Heart right ventricle (tissue), 16 donors: Measurements from ENCODE around the gene NELFCD. TPM values are rescaled to one million over a fixed set of nuclear protein-coding genes. Genes with fewer than 3 reads are reported as not detected.

Source experiments
- ATAC-seq, 8 donors: fragments of 200-7000 bp; cut with Tn5 transposase; one replicate each; pipeline ENCODE4 v1.9.1; 2020; ENCODE audit warnings: mild to moderate bottlenecking in 8 of 8, moderate library complexity in 8 of 8, moderate number of reproducible peaks in 1 of 8
- DNase-seq, 2 donors: peaks; one replicate each; pipeline ENCODE4 v3.0.0-alpha.2; 2020
- H3K27ac ChIP-seq, 10 donors: fragments of 200-600 bp; sonication (generic) in 2 of 10; one replicate each; pipeline versions ENCODE4 v1.5.0 to v1.8.0; 2020 to 2022; ENCODE audit warnings: mild to moderate bottlenecking in 3 of 10
- H3K27me3 ChIP-seq, 7 donors: fragments of 200-600 bp; one replicate each; pipeline ENCODE4 v1.8.0; 2021 to 2022; ENCODE audit warnings: mild to moderate bottlenecking in 2 of 7
- H3K36me3 ChIP-seq, 9 donors: fragments of 200-600 bp; sonication (generic) in 1 of 9; one replicate each; pipeline versions ENCODE4 v1.5.0 to v1.8.0; 2020 to 2022; ENCODE audit warnings: mild to moderate bottlenecking in 2 of 9
- H3K4me1 ChIP-seq, 9 donors: fragments of 200-600 bp; sonication (generic) in 1 of 9; one replicate each; pipeline versions ENCODE4 v1.5.0 to v1.8.0; 2020 to 2022; ENCODE audit warnings: mild to moderate bottlenecking in 4 of 9
- H3K4me3 ChIP-seq, 10 donors: fragments of 200-600 bp; sonication (generic) in 2 of 10; one replicate each; pipeline versions ENCODE4 v1.5.0 to v1.8.0; 2020 to 2022; ENCODE audit warnings: mild to moderate bottlenecking in 7 of 10, moderate library complexity in 2 of 10
- H3K9me3 ChIP-seq, 11 donors: fragments of 200-600 bp in 10 of 11; sonication (generic) in 2 of 11; one replicate each; pipeline versions ENCODE4 v1.5.0 to v1.8.0; 2013 to 2022; ENCODE audit warnings: mild to moderate bottlenecking in 2 of 11, control low read depth in 1 of 11, moderate library complexity in 1 of 11
- WGBS, 2 donors: extraction: QIAGEN DNeasy Blood & Tissue Kit; methylation state at CpG; one replicate each; pipeline ENCODE4 v1.1.7; 2013; ENCODE audit warnings: inconsistent platforms in 1 of 2; 5-methylcytosine and 5-hydroxymethylcytosine counted together
- intact Hi-C, 10 donors: fragments of 100-400 bp; cut with DNase I; formaldehyde crosslinking; loops; one replicate each; pipeline versions ENCODE4 v1.11.1 to v1.14.2; 2022
- polyA plus RNA-seq, 2 donors: library from polyadenylated mRNA; stranded (reverse); fragments of 200-250 nt; gene quantifications; one replicate each; pipeline ENCODE4 v1.2.3, GENCODE V29; 2013
- total RNA-seq, 10 donors: library from RNA; stranded (reverse); fragmentation: NEBNext Ultra II Directional in 3 of 10; extraction: Animal tissue kit (Norgen Biotek cat#: 25700) in 3 of 10; gene quantifications; one replicate each; pipeline versions ENCODE4 v1.2.1 to v1.2.4, GENCODE V29; 2021 to 2023
- TF ChIP-seq, protein P1 (sequence below), 9 donors: fragments of 200-600 bp; sonication (generic) in 2 of 9; IDR thresholded peaks; one replicate each; pipeline versions ENCODE4 v1.5.0 to v1.8.0; 2021 to 2022; ENCODE audit warnings: antibody characterized with exemption in 9 of 9, mild to moderate bottlenecking in 5 of 9, moderate library complexity in 1 of 9
- donor health status: Arrhythmogenic right ventricular cardiomyopathy.
- donor health status: ischemic (EF 13 %, LVEDD 7.1; RV severe dilation, severe dysfunction).
- donor health status: healthy with polysubstance abuse.
- donor health status: DM: no; HTN: yes; CAD: no.
- donor health status: DM: no; HTN: no; CAD: no.
- donor health status: ischemic (EF 25% LVEDD 6.9; RV normal size, moderate dysfunction).
- donor health status: ischemic (EF 25% LVEDD 5.7; RV mildly dilated, moderate dysfunction).
- donor health status: healthy.
- donor health status: DM: yes; HTN: yes; CAD: no.
- donor health status: Ischemic cardiomyopathy.
- donor health status: ischemic (EF 35%, LVEDD 5.7; RV mildly dilated, moderate dysfunction).
- donor health status: nonischemic (EF 11% LVEDD 7.7; RV severe dilation, severe dysfunction).
- donor health status: DM: yes; HTN: yes; CAD: no.
- donor health status: PGD.
- donor health status: ischemic (EF 29% LVEDD 5.4; RV normal size, mild dysfunction).
- donor health status: nonischemic (EF 23%, LVEDD 6.1; RV moderate dilation, normal function).

NELFCD gene
- total and polyA plus RNA-seq, 12 donors = 22.8 to 48.1 (median 31.1) TPM

DNA sequence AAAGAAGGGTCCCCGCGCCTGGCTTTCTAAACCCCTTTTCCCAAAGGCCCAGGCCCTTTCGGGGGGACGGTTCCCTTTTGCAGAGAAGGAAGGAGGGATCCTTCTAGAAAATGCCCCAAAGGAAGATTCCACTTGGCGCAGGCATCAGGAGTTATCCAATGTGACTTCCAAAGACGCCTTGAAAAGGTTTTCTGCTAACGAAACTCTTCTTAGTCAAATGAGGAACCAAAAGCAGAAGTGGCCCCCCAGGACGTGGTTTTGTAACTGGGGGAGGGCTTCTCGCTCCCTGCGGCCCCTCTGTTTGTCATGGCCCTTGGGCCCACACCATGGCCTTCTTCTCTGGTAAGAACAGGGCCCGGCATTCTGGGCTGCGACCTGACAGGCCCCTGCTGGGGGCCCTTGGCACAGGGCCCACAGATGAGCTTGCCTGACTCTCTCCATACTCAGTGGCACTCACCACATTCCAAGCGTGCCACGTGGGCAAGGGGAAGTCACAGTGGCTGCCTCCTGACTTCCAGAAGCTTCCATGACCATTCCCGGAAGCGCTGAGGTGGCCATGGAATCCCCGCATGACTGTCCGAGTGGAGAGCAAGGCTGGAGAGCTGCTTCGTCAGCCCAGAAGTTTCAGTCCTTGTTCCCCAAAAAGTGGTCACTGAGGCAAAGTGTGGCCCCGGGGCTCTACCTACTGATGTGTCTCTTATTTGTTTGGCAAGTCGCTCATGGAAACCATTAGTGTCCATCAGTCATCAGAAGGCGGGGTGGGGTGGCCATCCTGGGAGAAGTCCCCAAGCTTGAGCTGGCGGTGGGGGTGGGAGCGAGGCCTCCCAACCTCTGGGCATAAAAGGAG, 26.8 kb downstream of the NELFCD start:
- H3K4me3 ChIP-seq = peak overlapping the region; percentile 65 to 95 (median 86)
- H3K27ac ChIP-seq = peak overlapping the region; percentile 75 to 98 (median 90)
- ATAC-seq = peak in 1 of 8 donors; percentile 2
- H3K36me3 ChIP-seq = peaks cover 0 to 17% (median 0%) of the 10 kb centered on the region in 9 donors
- 86 to 89% methylated on average over 24 of the region's 24 CpGs for WGBS, 2 donors
- H3K9me3 ChIP-seq = no peaks in the 10 kb centered on the region
- TF ChIP-seq, protein P1, sequence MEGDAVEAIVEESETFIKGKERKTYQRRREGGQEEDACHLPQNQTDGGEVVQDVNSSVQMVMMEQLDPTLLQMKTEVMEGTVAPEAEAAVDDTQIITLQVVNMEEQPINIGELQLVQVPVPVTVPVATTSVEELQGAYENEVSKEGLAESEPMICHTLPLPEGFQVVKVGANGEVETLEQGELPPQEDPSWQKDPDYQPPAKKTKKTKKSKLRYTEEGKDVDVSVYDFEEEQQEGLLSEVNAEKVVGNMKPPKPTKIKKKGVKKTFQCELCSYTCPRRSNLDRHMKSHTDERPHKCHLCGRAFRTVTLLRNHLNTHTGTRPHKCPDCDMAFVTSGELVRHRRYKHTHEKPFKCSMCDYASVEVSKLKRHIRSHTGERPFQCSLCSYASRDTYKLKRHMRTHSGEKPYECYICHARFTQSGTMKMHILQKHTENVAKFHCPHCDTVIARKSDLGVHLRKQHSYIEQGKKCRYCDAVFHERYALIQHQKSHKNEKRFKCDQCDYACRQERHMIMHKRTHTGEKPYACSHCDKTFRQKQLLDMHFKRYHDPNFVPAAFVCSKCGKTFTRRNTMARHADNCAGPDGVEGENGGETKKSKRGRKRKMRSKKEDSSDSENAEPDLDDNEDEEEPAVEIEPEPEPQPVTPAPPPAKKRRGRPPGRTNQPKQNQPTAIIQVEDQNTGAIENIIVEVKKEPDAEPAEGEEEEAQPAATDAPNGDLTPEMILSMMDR (IDR thresholded peaks at IDR 0.05) = no peak
- DNase-seq = peak in 1 of 2 donors; percentile 49
- no peaks in the 10 kb centered on the region for H3K27me3 ChIP-seq
- intact Hi-C loops = loop anchor here in 1 of 10 donors (2.0 kb wide), 1 partner anchor 59 kb away; no protein-coding TSS in a partner anchor
- peaks cover 21 to 81% (median 54%) of the 10 kb centered on the region in 9 donors for H3K4me1 ChIP-seq

GRCh38 chr20:59008715-59009336, 27.8 kb downstream of the NELFCD start:
- Histone ChIP-seq H3K4me3 (no peak overlapping the region), H3K27me3 (no peaks in the 10 kb centered on the region), H3K27ac (peak overlapping the region in 3 of 10 donors; percentile 15 to 98 (median 87)), H3K4me1 (peaks cover 21 to 72% (median 53%) of the 10 kb centered on the region in 9 donors), H3K9me3 (no peaks in the 10 kb centered on the region), H3K36me3 (peaks cover 0 to 8% (median 0%) of the 10 kb centered on the region in 9 donors)
- WGBS, 2 donors = 88 to 92% methylated on average over 8 of the region's 8 CpGs
- DNase-seq = no peak
- ATAC-seq = no peak
- intact Hi-C loops = loop anchor here in 1 of 10 donors (2.0 kb wide), 1 partner anchor 58 kb away; no protein-coding TSS in a partner anchor
- TF ChIP-seq, protein P1 (IDR thresholded peaks at IDR 0.05) = no peak

GRCh38 chr20:59010321-59010994, 29.4 kb downstream of the NELFCD start:
- ATAC-seq = no peak
- Histone ChIP-seq H3K4me3 (peak overlapping the region in 2 of 10 donors; percentile 13 to 34), H3K9me3 (no peaks in the 10 kb centered on the region), H3K4me1 (peaks cover 9 to 69% (median 45%) of the 10 kb centered on the region in 9 donors), H3K36me3 (no peaks in the 10 kb centered on the region), H3K27ac (peak overlapping the region in 9 of 10 donors; percentile 7 to 81 (median 59)), H3K27me3 (no peaks in the 10 kb centered on the region)
- TF ChIP-seq, protein P1 (IDR thresholded peaks at IDR 0.05) = no peak
- WGBS, 2 donors = 76 to 79% methylated on average over 8 of the region's 8 CpGs
- DNase-seq = no peak
- intact Hi-C loops = loop anchor here in 1 of 10 donors (10.0 kb wide), 1 partner anchor 116 kb away; no protein-coding TSS in a partner anchor
